ENCODE results near the gene GPSM1. TPM values are rescaled to one million over a fixed set of nuclear protein-coding genes. Genes with fewer than 3 reads are reported as not detected.

The GPSM1 gene
- total and polyA plus RNA-seq, 9 of the 15 experiments (the other 6 are each of a cell fraction or from before 2014, with no cell fraction given), result 0.04 to 14.2 (median 3.1) TPM

- H4K20me1 ChIP-seq (replicated peaks; ENCODE audit: control insufficient read depth, insufficient read depth, low read length), result no peaks in the 10 kb centered on the region
- no peaks in the 10 kb centered on the region for H3K27me3 ChIP-seq (ENCODE audit: control insufficient read depth in 2 of 2, insufficient read depth in 2 of 2, low read length in 2 of 2)
- no peaks in the 10 kb centered on the region for H3K79me2 ChIP-seq (ENCODE audit: control insufficient read depth, insufficient read depth, low read length)
- WGBS (ENCODE audit: insufficient coverage, low coverage, missing lambda C conversion rate), result 72% methylated on average over 18 of the region's 21 CpGs
- POLR2A ChIA-PET, result interaction anchor here (1.3 to 1.5 kb wide), 2 partner anchors 45 to 65 kb away, joined by 6 read pairs; partner anchors contain the start of genes ENTR1 and PMPCA
- H3K9ac ChIP-seq (ENCODE audit: insufficient read depth in 1 of 2, low read depth in 2 of 2, low read length in 2 of 2), result peak overlapping the region in 1 of 2 experiments; percentile 91; a peak in 2 of 4 replicates
- peaks cover 19 to 97% of the 10 kb centered on the region in 2 experiments for H3K4me1 ChIP-seq (replicated peaks in 1 of 2; ENCODE audit: control insufficient read depth in 2 of 2, insufficient read depth in 2 of 2, low read length in 2 of 2)
- no peaks in the 10 kb centered on the region for H3K9me3 ChIP-seq (replicated peaks; ENCODE audit: control insufficient read depth, insufficient read depth, low read depth, low read length)
- intact Hi-C loops (cut with micrococcal nuclease) (no loop called here), in situ Hi-C loops (cut with MboI) (loop anchor here (25.0 kb wide), 1 partner anchor 293 kb away; no protein-coding TSS in a partner anchor)
- CTCF ChIA-PET (ENCODE audit: low intra/inter-chr PET ratio), result interaction anchor here (0.9 to 1.8 kb wide), 2 partner anchors 19 to 55 kb away, joined by 4 to 7 read pairs; partner anchors contain the start of gene SNAPC4
- no peak overlapping the region for H3K4me3 ChIP-seq
- H3K36me3 ChIP-seq (ENCODE audit: control insufficient read depth, insufficient read depth, low read length), result peaks cover 4% of the 10 kb centered on the region; the same call in 1 of the 3 replicates
- H3K27ac ChIP-seq (ENCODE audit: extremely low read depth, low read depth, low read length), result no peak overlapping the region
- TF ChIP-seq TBL1XR1 (IDR thresholded peaks at IDR 0.05; ENCODE audit: low read length in 2 of 2), result no peak
- no peak for TF ChIP-seq CBFB (CRISPR knock-in tag; IDR thresholded peaks at IDR 0.05)
- peak; percentile 12; the same call in 1 of the 2 replicates for TF ChIP-seq POLR2G (IDR thresholded peaks at IDR 0.05; ENCODE audit: low read depth, low read length)
- 0 out of 2 replicates have a peak, but pooled peaks have one; percentile 53 for TF ChIP-seq PTBP1 (IDR thresholded peaks at IDR 0.05; ENCODE audit: low read depth, low read length)
- TF ChIP-seq SMARCA5 (IDR thresholded peaks at IDR 0.05), result 0 out of 2 replicates have a peak, but pooled peaks have one; percentile 29
- peak; percentile 71 for TF ChIP-seq BCOR (IDR thresholded peaks at IDR 0.05)
- FAIRE-seq, result no peak
- TSS peak; percentile 25 for BruUV-seq (replicated peaks)
- no peak overlapping the region for H2AFZ ChIP-seq (ENCODE audit: low read depth, low read length)
- no peak for DNase-seq (ENCODE audit: extremely low read depth in 1 of 4, low spot score in 3 of 4)
- ATAC-seq, result no peak
- peaks cover 6% of the 10 kb centered on the region for H3K9me1 ChIP-seq (ENCODE audit: control insufficient read depth, insufficient read depth, low read length)
- no peak overlapping the region for H3K4me2 ChIP-seq (ENCODE audit: insufficient read depth, low read length)
Observed at GRCh38 chr9:136344544-136345280, 17.4 kb downstream of the GPSM1 start.

Data from K562 (cell line).